HG02642 (cell line): ENCODE results near the gene TRPM1.

ENCODE experiments used
- ATAC-seq: cut with Tn5 transposase; IDR thresholded peaks from one replicate; pipeline ENCODE4 v1.9.1; 2021; ENCODE audit warnings: mild to moderate bottlenecking; ENCODE audit not compliant: unreplicated experiment, poor library complexity

TRPM1 gene

GRCh38 chr15:31058236-31058962, 43.1 kb downstream of the TRPM1 start:
- no peak for ATAC-seq

GRCh38 chr15:31051496-31052080, 49.9 kb downstream of the TRPM1 start:
- no peak for ATAC-seq

GRCh38 chr15:31050953-31051352, 50.6 kb downstream of the TRPM1 start:
- ATAC-seq = no peak

- no peak for ATAC-seq
Observed at GRCh38 chr15:31049682-31050615, 51.6 kb downstream of the TRPM1 start.

- ATAC-seq = no peak
Observed at GRCh38 chr15:31049111-31049510, 52.4 kb downstream of the TRPM1 start.

GRCh38 chr15:31047437-31047836, 54.1 kb downstream of the TRPM1 start:
- no peak for ATAC-seq

GRCh38 chr15:31046759-31047359, 54.7 kb downstream of the TRPM1 start:
- ATAC-seq = no peak

- ATAC-seq = no peak
Observed at GRCh38 chr15:31045606-31046005, 55.9 kb downstream of the TRPM1 start.

- no peak for ATAC-seq
Observed at GRCh38 chr15:31042751-31043150, 58.8 kb downstream of the TRPM1 start.

GRCh38 chr15:31041610-31042009, 59.9 kb downstream of the TRPM1 start:
- no peak for ATAC-seq

- ATAC-seq = no peak
Observed at GRCh38 chr15:31040611-31041010, 60.9 kb downstream of the TRPM1 start.

- no peak for ATAC-seq
Observed at GRCh38 chr15:31039961-31040360, 61.6 kb downstream of the TRPM1 start.

GRCh38 chr15:31037731-31038477, 63.6 kb downstream of the TRPM1 start:
- ATAC-seq = no peak

GRCh38 chr15:31036783-31037182, 64.7 kb downstream of the TRPM1 start:
- ATAC-seq = no peak

- ATAC-seq = no peak
Observed at GRCh38 chr15:31035610-31036009, 65.9 kb downstream of the TRPM1 start.

GRCh38 chr15:31034152-31034551, 67.4 kb downstream of the TRPM1 start:
- no peak for ATAC-seq

GRCh38 chr15:31032961-31033371, 68.6 kb downstream of the TRPM1 start:
- no peak for ATAC-seq

- ATAC-seq = peak; percentile 75
Observed at GRCh38 chr15:31031471-31032067, 70.0 kb downstream of the TRPM1 start.

- ATAC-seq = no peak
Observed at GRCh38 chr15:31027910-31028578, 73.5 kb downstream of the TRPM1 start.
